ENCODE data around the gene EBF3. TPM values are rescaled to one million over a fixed set of nuclear protein-coding genes. Genes with fewer than 3 reads are reported as not detected.

Gene EBF3
- total RNA-seq, 1 experiment from 2014 or later: 0.12 TPM

DNA sequence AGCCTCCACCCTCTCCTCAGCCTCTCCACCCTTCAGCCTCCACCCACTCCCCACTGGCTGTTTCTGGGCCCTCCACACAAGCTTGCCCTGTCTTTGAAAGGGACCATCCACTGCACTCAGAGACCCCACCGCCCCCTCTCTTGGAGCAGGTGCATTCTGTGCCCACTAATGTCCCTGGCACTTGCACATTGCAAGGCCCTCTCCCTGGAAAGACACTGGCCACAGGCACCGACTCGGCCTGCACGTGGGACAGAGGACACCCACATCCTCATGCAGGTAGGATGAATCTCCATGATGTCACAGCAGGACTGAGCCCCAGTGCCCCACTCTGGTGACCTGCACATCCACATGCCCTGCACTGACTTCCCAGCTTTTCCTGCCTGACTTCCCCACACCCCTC lies 36.8 kb upstream of the EBF3 start:
- H3K4me2 ChIP-seq (ENCODE audit: low read length): no peak overlapping the region
- ChIA-PET CTCF (no interaction called here), RAD21 (ENCODE audit: low non-redundant PET in 1 of 2, low total read pairs in 2 of 2, uncharacterized antibody in 2 of 2, unreplicated experiment in 2 of 2) (no interaction called here), POLR2A (no interaction called here)
- H2AFZ ChIP-seq (ENCODE audit: low read depth, low read length, poor library complexity, severe bottlenecking): no peak overlapping the region
- H3K79me2 ChIP-seq (ENCODE audit: insufficient read depth, low read length): no peaks in the 10 kb centered on the region
- H3K9me3 ChIP-seq (ENCODE audit: control insufficient read depth in 1 of 2, insufficient read depth in 1 of 2, low read depth in 1 of 2, low read length in 2 of 2): no peaks in the 10 kb centered on the region
- BruUV-seq (replicated peaks): no TSS peak
- peaks cover 3% of the 10 kb centered on the region; the same call in 1 of the 2 replicates for H3K27me3 ChIP-seq (ENCODE audit: insufficient read depth, low read length)
- H3K4me3 ChIP-seq (replicated peaks in 1 of 2; ENCODE audit: low read depth in 1 of 2, low read length in 2 of 2): no peak overlapping the region
- no peaks in the 10 kb centered on the region for H3K9me2 ChIP-seq (ENCODE audit: insufficient read depth)
- H3K4me1 ChIP-seq (ENCODE audit: control insufficient read depth in 1 of 2, insufficient read depth in 2 of 2, low read length in 2 of 2): no peaks in the 10 kb centered on the region
- no peak overlapping the region for H3K27ac ChIP-seq (ENCODE audit: low read depth, low read length)
- ATAC-seq (no peak), DNase-seq (ENCODE audit: low read depth, low spot score) (no peak)
- H3K36me3 ChIP-seq (ENCODE audit: control insufficient read depth in 1 of 2, insufficient read depth in 2 of 2, low read length in 2 of 2): no peaks in the 10 kb centered on the region
- H4K20me1 ChIP-seq (ENCODE audit: insufficient read depth): no peaks in the 10 kb centered on the region
- H3K9ac ChIP-seq (ENCODE audit: low read length): no peak overlapping the region
- TF ChIP-seq RAD21 (IDR thresholded peaks at IDR 0.05; ENCODE audit: low read depth): no peak
- TF ChIP-seq ZNF274 (IDR thresholded peaks at IDR 0.05; ENCODE audit: low read depth, low read length): no peak
- TF ChIP-seq, protein P1, sequence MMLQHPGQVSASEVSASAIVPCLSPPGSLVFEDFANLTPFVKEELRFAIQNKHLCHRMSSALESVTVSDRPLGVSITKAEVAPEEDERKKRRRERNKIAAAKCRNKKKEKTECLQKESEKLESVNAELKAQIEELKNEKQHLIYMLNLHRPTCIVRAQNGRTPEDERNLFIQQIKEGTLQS (IDR thresholded peaks at IDR 0.05): no peak
- no peak for TF ChIP-seq EZH2phosphoT487 (IDR thresholded peaks at IDR 0.05; ENCODE audit: borderline replicate concordance)
- TF ChIP-seq ZFX (IDR thresholded peaks at IDR 0.05): no peak
- TF ChIP-seq SRF (IDR thresholded peaks at IDR 0.05; ENCODE audit: low read depth): no peak
- no peak for TF ChIP-seq JUND (IDR thresholded peaks at IDR 0.05)
- TF ChIP-seq CEBPB (IDR thresholded peaks at IDR 0.05; ENCODE audit: low read depth): no peak
- TF ChIP-seq FOSL1 (IDR thresholded peaks at IDR 0.05; ENCODE audit: low read depth): no peak
- TF ChIP-seq POLR2AphosphoS5 (IDR thresholded peaks at IDR 0.05; ENCODE audit: low read depth, low read length): no peak
- TF ChIP-seq ELF1 (IDR thresholded peaks at IDR 0.05; ENCODE audit: borderline replicate concordance, low read depth): no peak
- TF ChIP-seq, protein P2, sequence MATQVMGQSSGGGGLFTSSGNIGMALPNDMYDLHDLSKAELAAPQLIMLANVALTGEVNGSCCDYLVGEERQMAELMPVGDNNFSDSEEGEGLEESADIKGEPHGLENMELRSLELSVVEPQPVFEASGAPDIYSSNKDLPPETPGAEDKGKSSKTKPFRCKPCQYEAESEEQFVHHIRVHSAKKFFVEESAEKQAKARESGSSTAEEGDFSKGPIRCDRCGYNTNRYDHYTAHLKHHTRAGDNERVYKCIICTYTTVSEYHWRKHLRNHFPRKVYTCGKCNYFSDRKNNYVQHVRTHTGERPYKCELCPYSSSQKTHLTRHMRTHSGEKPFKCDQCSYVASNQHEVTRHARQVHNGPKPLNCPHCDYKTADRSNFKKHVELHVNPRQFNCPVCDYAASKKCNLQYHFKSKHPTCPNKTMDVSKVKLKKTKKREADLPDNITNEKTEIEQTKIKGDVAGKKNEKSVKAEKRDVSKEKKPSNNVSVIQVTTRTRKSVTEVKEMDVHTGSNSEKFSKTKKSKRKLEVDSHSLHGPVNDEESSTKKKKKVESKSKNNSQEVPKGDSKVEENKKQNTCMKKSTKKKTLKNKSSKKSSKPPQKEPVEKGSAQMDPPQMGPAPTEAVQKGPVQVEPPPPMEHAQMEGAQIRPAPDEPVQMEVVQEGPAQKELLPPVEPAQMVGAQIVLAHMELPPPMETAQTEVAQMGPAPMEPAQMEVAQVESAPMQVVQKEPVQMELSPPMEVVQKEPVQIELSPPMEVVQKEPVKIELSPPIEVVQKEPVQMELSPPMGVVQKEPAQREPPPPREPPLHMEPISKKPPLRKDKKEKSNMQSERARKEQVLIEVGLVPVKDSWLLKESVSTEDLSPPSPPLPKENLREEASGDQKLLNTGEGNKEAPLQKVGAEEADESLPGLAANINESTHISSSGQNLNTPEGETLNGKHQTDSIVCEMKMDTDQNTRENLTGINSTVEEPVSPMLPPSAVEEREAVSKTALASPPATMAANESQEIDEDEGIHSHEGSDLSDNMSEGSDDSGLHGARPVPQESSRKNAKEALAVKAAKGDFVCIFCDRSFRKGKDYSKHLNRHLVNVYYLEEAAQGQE (IDR thresholded peaks at IDR 0.05; ENCODE audit: low read depth): no peak
- TF ChIP-seq, protein P3, sequence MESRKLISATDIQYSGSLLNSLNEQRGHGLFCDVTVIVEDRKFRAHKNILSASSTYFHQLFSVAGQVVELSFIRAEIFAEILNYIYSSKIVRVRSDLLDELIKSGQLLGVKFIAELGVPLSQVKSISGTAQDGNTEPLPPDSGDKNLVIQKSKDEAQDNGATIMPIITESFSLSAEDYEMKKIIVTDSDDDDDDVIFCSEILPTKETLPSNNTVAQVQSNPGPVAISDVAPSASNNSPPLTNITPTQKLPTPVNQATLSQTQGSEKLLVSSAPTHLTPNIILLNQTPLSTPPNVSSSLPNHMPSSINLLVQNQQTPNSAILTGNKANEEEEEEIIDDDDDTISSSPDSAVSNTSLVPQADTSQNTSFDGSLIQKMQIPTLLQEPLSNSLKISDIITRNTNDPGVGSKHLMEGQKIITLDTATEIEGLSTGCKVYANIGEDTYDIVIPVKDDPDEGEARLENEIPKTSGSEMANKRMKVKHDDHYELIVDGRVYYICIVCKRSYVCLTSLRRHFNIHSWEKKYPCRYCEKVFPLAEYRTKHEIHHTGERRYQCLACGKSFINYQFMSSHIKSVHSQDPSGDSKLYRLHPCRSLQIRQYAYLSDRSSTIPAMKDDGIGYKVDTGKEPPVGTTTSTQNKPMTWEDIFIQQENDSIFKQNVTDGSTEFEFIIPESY (IDR thresholded peaks at IDR 0.05; ENCODE audit: extremely low read depth, insufficient replicate concordance, low read length): no peak
- no peak for TF ChIP-seq CBX3 (IDR thresholded peaks at IDR 0.05; ENCODE audit: low read depth)
- no peak for TF ChIP-seq POLR2A (IDR thresholded peaks at IDR 0.05; ENCODE audit: borderline replicate concordance, extremely low read depth, insufficient read depth, insufficient read length)
- no peak for TF ChIP-seq EGR1 (IDR thresholded peaks at IDR 0.05; ENCODE audit: low read depth)
- TF ChIP-seq SIN3A (IDR thresholded peaks at IDR 0.05; ENCODE audit: low read depth): no peak
- TF ChIP-seq SP1 (IDR thresholded peaks at IDR 0.05; ENCODE audit: low read depth): no peak
- TF ChIP-seq, protein P4, sequence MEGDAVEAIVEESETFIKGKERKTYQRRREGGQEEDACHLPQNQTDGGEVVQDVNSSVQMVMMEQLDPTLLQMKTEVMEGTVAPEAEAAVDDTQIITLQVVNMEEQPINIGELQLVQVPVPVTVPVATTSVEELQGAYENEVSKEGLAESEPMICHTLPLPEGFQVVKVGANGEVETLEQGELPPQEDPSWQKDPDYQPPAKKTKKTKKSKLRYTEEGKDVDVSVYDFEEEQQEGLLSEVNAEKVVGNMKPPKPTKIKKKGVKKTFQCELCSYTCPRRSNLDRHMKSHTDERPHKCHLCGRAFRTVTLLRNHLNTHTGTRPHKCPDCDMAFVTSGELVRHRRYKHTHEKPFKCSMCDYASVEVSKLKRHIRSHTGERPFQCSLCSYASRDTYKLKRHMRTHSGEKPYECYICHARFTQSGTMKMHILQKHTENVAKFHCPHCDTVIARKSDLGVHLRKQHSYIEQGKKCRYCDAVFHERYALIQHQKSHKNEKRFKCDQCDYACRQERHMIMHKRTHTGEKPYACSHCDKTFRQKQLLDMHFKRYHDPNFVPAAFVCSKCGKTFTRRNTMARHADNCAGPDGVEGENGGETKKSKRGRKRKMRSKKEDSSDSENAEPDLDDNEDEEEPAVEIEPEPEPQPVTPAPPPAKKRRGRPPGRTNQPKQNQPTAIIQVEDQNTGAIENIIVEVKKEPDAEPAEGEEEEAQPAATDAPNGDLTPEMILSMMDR (IDR thresholded peaks at IDR 0.05 in 2 of 3, conservative IDR thresholded peaks at IDR 0.05 in 1 of 3; ENCODE audit: borderline replicate concordance in 1 of 3, insufficient read depth in 1 of 3, low read depth in 2 of 3, low read length in 2 of 3): no peak
- no peak for TF ChIP-seq TCF7L2 (IDR thresholded peaks at IDR 0.05; ENCODE audit: borderline replicate concordance, extremely low read depth, insufficient read depth, insufficient read length)
- intact Hi-C loops (cut with micrococcal nuclease): no loop called here

Data from HCT116 (cell line).